Stimulated activated CD8-positive, alpha-beta memory T cell treated with anti-CD3 and anti-CD28 coated beads, Interleukin-15, amount 100 ng/mL, for 4 hours (primary cell): ENCODE data around the gene ABCG4.
A peak's percentile ranks its signal among the peaks of the same experiment; 100 is the strongest.

ENCODE experiments used
- DNase-seq, 2 donors: peaks; one replicate each; pipeline ENCODE4 v3.0.0-alpha.2; 2020; ENCODE audit warnings: low read depth in 2 of 2

The ABCG4 gene

GRCh38 chr11:119206511-119207414 lies 57.9 kb downstream of the ABCG4 start:
- DNase-seq = peak; percentile 5 to 28

- DNase-seq = no peak
Observed at GRCh38 chr11:119207415-119207960, 58.6 kb downstream of the ABCG4 start.

- no peak for DNase-seq
Observed at GRCh38 chr11:119209186-119209585, 60.3 kb downstream of the ABCG4 start.

GRCh38 chr11:119210050-119210449 lies 61.2 kb downstream of the ABCG4 start:
- no peak for DNase-seq
